H1 (cell line): Measurements from ENCODE around the gene OPCML. TPM values are rescaled to one million over a fixed set of nuclear protein-coding genes. Genes with fewer than 3 reads are reported as not detected.

Experiments
- CBX5 ChIP-seq: fragments of 300-800, 300-1000 bp; sonication (generic); IDR thresholded peaks from 2 replicates; pipeline ENCODE4 v1.7.1; 2016; ENCODE audit warnings: antibody characterized with exemption, low read length, low read depth
- CTBP2 ChIP-seq: IDR thresholded peaks from 2 replicates; pipeline ENCODE4 v1.7.0; 2011; ENCODE audit warnings: borderline replicate concordance, mild to moderate bottlenecking, moderate library complexity, mixed read lengths, low read length; ENCODE audit not compliant: insufficient read depth, insufficient read length
- GABPA ChIP-seq: IDR thresholded peaks from 2 replicates; pipeline ENCODE4 v1.6.1; 2011; ENCODE audit warnings: mild to moderate bottlenecking, low read length, moderate library complexity, borderline replicate concordance; ENCODE audit not compliant: insufficient read depth
- JUN ChIP-seq: IDR thresholded peaks from 2 replicates; pipeline ENCODE4 v1.6.1; 2011; ENCODE audit warnings: low read depth, mild to moderate bottlenecking, improper control_type of control experiment, low read length
- KDM1A ChIP-seq: fragments of 200-600, 300-600 bp; sonication (generic); IDR thresholded peaks from 2 replicates; pipeline ENCODE4 v1.7.1; 2016; ENCODE audit warnings: mild to moderate bottlenecking, low read length, borderline replicate concordance
- KDM5A ChIP-seq: fragments of 200-600 bp; IDR thresholded peaks from 2 replicates; pipeline ENCODE4 v1.7.1; 2012; ENCODE audit warnings: mild to moderate bottlenecking, low read length, inconsistent platforms, mixed read lengths
- PHF8 ChIP-seq: fragments of 200-600 bp; sonication (generic); conservative IDR thresholded peaks from 2 replicates; pipeline ENCODE4 v1.7.1; 2012; ENCODE audit warnings: low read depth, mild to moderate bottlenecking, inconsistent platforms, low read length, moderate library complexity
- RBBP5 ChIP-seq: IDR thresholded peaks from 2 replicates; pipeline ENCODE4 v1.7.1; 2012; ENCODE audit warnings: low read depth, mild to moderate bottlenecking, inconsistent platforms, low read length, moderate library complexity, borderline replicate concordance
- RNF2 ChIP-seq: fragments of 200-900, 300-1000 bp; sonication (generic); IDR thresholded peaks from 2 replicates; pipeline ENCODE4 v1.7.1; 2016; ENCODE audit warnings: borderline replicate concordance, low read depth, mild to moderate bottlenecking, antibody characterized with exemption, low read length; ENCODE audit not compliant: poor library complexity, severe bottlenecking; ENCODE audit errors: missing control alignments
- SAP30 ChIP-seq: fragments of 300-600 bp; sonication (generic); IDR thresholded peaks from 2 replicates; pipeline ENCODE4 v1.7.1; 2012; ENCODE audit warnings: low read length, moderate library complexity, mild to moderate bottlenecking, inconsistent platforms; ENCODE audit not compliant: insufficient read depth, insufficient replicate concordance
- SRF ChIP-seq: IDR thresholded peaks from 2 replicates; pipeline ENCODE4 v1.6.1; 2011; ENCODE audit warnings: mild to moderate bottlenecking, low read depth, low read length, moderate library complexity
- polyA plus RNA-seq, 7 experiments: library from polyadenylated mRNA; depleted of rRNA in 3 of 7; stranded (reverse) in 5 of 7; unstranded in 2 of 7; fragments of >200 nt in 5 of 7; fragments of 200-250 nt in 2 of 7; gene quantifications; 1 replicate in 5 of 7; 2 replicates in 1 of 7; 4 replicates in 1 of 7; pipeline versions ENCODE4 v1.2.1 to v1.2.3, GENCODE V29; 2011 to 2013; ENCODE audit warnings: missing spikeins in 2 of 7, mixed read lengths in 2 of 7
- total RNA-seq: library from RNA; stranded (reverse); fragmentation: NEBNext Ultra II Directional; extraction: Animal tissue kit (Norgen Biotek cat#: 25700); gene quantifications from 2 replicates; pipeline ENCODE4 v1.2.1, GENCODE V29; 2021

OPCML gene
- total and polyA plus RNA-seq, 2 of the 8 experiments (the other 6 are each of a cell fraction or from before 2014, with no cell fraction given): 2.3 to 3.1 TPM

DNA sequence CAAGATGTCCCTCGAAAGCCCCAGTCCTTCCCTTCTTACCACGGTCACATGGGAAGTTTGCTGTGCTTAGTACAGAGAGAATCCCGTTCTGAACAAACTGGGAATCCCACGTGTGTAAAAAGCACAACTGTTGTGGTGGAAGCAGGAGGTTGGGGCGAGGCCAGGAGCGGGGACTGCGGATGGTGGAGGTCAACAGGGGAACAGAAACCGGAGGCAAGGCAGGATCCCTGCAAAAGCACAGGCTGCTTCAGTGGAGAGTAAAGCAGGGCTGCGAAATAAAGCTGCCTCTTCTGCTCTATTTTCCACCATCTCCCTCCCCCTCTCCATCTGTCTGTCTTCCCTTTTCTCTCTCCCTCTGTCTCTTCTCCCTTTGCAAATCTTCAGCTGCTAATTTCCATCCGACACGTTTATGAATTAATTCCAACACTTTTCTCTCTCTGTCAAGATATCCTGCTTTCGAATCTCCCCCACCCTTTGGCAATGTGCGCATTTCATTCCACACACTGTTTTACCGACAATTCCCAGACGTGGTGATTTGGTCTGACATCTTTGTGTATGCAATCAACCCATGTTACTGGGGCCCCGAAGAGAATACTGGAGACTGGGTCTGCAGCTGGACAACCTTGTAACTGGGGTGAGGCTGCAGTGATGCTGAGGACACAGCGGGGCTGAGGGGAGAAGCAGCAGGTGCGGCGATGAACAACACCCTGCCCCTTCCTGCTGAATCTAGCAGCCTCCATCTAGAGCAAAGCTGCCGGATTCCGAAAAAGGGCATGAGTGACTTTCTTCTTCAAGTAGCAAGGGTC, 571.8 kb downstream of the OPCML start (continued):
- no peak for TF ChIP-seq RBBP5
- no peak for TF ChIP-seq JUN
- TF ChIP-seq SRF: no peak
- TF ChIP-seq SAP30: no peak
- TF ChIP-seq KDM5A: no peak
- no peak for TF ChIP-seq CBX5
- no peak for TF ChIP-seq RNF2
- no peak for TF ChIP-seq CTBP2
- no peak for TF ChIP-seq PHF8
- no peak for TF ChIP-seq GABPA
- no peak for TF ChIP-seq KDM1A
